Measurements from ENCODE around the gene GCC1.
A peak's percentile ranks its signal among the peaks of the same experiment; 100 is the strongest.
"Not testable (repeated sequence)": the region's sequence is repeated elsewhere in the genome, so short reads cannot be mapped to it uniquely, and the experiment has no call there.

Gene GCC1

GRCh38 chr7:127588697-127589482 is 3.5 kb upstream of the GCC1 start:
- DNase-seq: peak in 3 of 5 experiments; percentile 11 to 43 (median 14)

- peak; percentile 71 to 88 (median 85) for DNase-seq
Observed at GRCh38 chr7:127588019-127588696, 2.8 kb upstream of the GCC1 start, which contains the start of gene ARF5. Gene ARF5, plus strand, starts transcription at chr7:127588411. Its CDS starts 88 bp downstream, at chr7:127588499.

- DNase-seq: no peak
Observed at GRCh38 chr7:127587663-127588018, 2.2 kb upstream of the GCC1 start.

GRCh38 chr7:127586346-127586745 is 950 bp upstream of the GCC1 start:
- DNase-seq: no peak

GRCh38 chr7:127584648-127585043 is 750 bp downstream of the GCC1 start:
- no peak for DNase-seq

GRCh38 chr7:127582361-127582760 is 3.0 kb downstream of the GCC1 start:
- no peak for DNase-seq

GRCh38 chr7:127581716-127582115 is 3.7 kb downstream of the GCC1 start:
- DNase-seq: no peak

GRCh38 chr7:127580612-127581011 is 4.8 kb downstream of the GCC1 start:
- no peak for DNase-seq

- no peak for DNase-seq
Observed at GRCh38 chr7:127578711-127579275, 6.6 kb downstream of the GCC1 start.

- DNase-seq: no peak
Observed at GRCh38 chr7:127578036-127578684, 7.2 kb downstream of the GCC1 start.

- no peak for DNase-seq
Observed at GRCh38 chr7:127571741-127572505, 13.5 kb downstream of the GCC1 start.

- not testable (repeated sequence) for DNase-seq
Observed at GRCh38 chr7:127568034-127568433, 17.4 kb downstream of the GCC1 start.

GRCh38 chr7:127566242-127566641 is 19.2 kb downstream of the GCC1 start:
- no peak for DNase-seq

GRCh38 chr7:127557803-127558202 is 27.6 kb downstream of the GCC1 start:
- DNase-seq: no peak

GRCh38 chr7:127556404-127556803 is 29.0 kb downstream of the GCC1 start:
- no peak for DNase-seq

GRCh38 chr7:127551941-127552340 is 33.5 kb downstream of the GCC1 start:
- DNase-seq: no peak

- no peak for DNase-seq
Observed at GRCh38 chr7:127550247-127550646, 35.1 kb downstream of the GCC1 start.

GRCh38 chr7:127546313-127546712 is 39.1 kb downstream of the GCC1 start:
- DNase-seq: no peak

GRCh38 chr7:127541548-127541947 is 43.8 kb downstream of the GCC1 start:
- no peak for DNase-seq

GRCh38 chr7:127540461-127540860 is 44.9 kb downstream of the GCC1 start:
- not testable (repeated sequence) for DNase-seq

GRCh38 chr7:127539116-127539515 is 46.3 kb downstream of the GCC1 start:
- no peak for DNase-seq

GRCh38 chr7:127536741-127537140 is 48.7 kb downstream of the GCC1 start:
- DNase-seq: no peak

- DNase-seq: no peak
Observed at GRCh38 chr7:127536394-127536691, 49.1 kb downstream of the GCC1 start.

All from T-helper 2 cell (primary cell).